Astrocyte (in vitro differentiated cells and primary cell): Measurements from ENCODE around the gene TMEM95. TPM values are rescaled to one million over a fixed set of nuclear protein-coding genes. Genes with fewer than 3 reads are reported as not detected.

Experiments
- DNase-seq: peaks from one replicate; pipeline ENCODE4 v3.0.0-alpha.2; 2010; ENCODE audit warnings: low read depth
- FAIRE-seq: peaks from 2 replicates; lab custom pipeline; 2011; peaks lifted over from hg19 to GRCh38; lab: Jason Lieb, UNC
- H2AFZ ChIP-seq: 2 replicates; pipeline ENCODE4 v1.6.0; 2012; ENCODE audit warnings: low read depth, low read length, inconsistent platforms
- H3K27ac ChIP-seq: 2 replicates; pipeline ENCODE4 v1.5.1; 2011; ENCODE audit warnings: low read depth, low read length, inconsistent platforms
- H3K27me3 ChIP-seq: 2 replicates; pipeline ENCODE4 v1.6.0; 2011; ENCODE audit warnings: low read length, inconsistent platforms; ENCODE audit not compliant: insufficient read depth
- H3K36me3 ChIP-seq: 2 replicates; pipeline ENCODE4 v1.5.1; 2011; ENCODE audit warnings: low read length, inconsistent platforms; ENCODE audit not compliant: insufficient read depth
- H3K4me1 ChIP-seq: 2 replicates; pipeline ENCODE4 v1.5.1; 2011; ENCODE audit warnings: low read length, inconsistent platforms; ENCODE audit not compliant: insufficient read depth
- H3K4me2 ChIP-seq: 2 replicates; pipeline ENCODE4 v1.6.0; 2012; ENCODE audit warnings: low read length, inconsistent platforms
- H3K4me3 ChIP-seq: 2 replicates; pipeline ENCODE4 v1.5.1; 2011; ENCODE audit warnings: low read depth, mild to moderate bottlenecking, low read length, inconsistent platforms; ENCODE audit not compliant: insufficient read depth
- H3K79me2 ChIP-seq: 2 replicates; pipeline ENCODE4 v1.6.0; 2012; ENCODE audit warnings: mild to moderate bottlenecking, low read length, inconsistent platforms; ENCODE audit not compliant: insufficient read depth
- H3K9ac ChIP-seq: 2 replicates; pipeline ENCODE4 v1.6.0; 2012; ENCODE audit warnings: mild to moderate bottlenecking, low read length, inconsistent platforms
- H3K9me3 ChIP-seq: 2 replicates; pipeline ENCODE4 v1.5.1; 2012; ENCODE audit warnings: low read depth, mild to moderate bottlenecking, low read length, inconsistent platforms; ENCODE audit not compliant: insufficient read depth
- H4K20me1 ChIP-seq: 2 replicates; pipeline ENCODE4 v1.6.0; 2012; ENCODE audit warnings: low read length, inconsistent platforms; ENCODE audit not compliant: insufficient read depth
- H3K27ac Mint-ChIP-seq: one replicate; pipeline ENCODE4 v1.8.0; 2021; ENCODE audit warnings: mild to moderate bottlenecking, mixed read lengths; ENCODE audit not compliant: unreplicated experiment
- H3K27me3 Mint-ChIP-seq: one replicate; pipeline ENCODE4 v1.8.0; 2021; ENCODE audit warnings: low read depth, mixed read lengths; ENCODE audit not compliant: unreplicated experiment
- H3K36me3 Mint-ChIP-seq: one replicate; pipeline ENCODE4 v1.8.0; 2021; ENCODE audit warnings: low read depth, mixed read lengths; ENCODE audit not compliant: unreplicated experiment
- H3K4me1 Mint-ChIP-seq: one replicate; pipeline ENCODE4 v1.8.0; 2021; ENCODE audit warnings: low read depth, mixed read lengths; ENCODE audit not compliant: unreplicated experiment
- H3K4me3 Mint-ChIP-seq: one replicate; pipeline ENCODE4 v1.8.0; 2021; ENCODE audit warnings: mild to moderate bottlenecking, moderate library complexity, mixed read lengths; ENCODE audit not compliant: unreplicated experiment
- H3K9me3 Mint-ChIP-seq: one replicate; pipeline ENCODE4 v1.8.0; 2021; ENCODE audit warnings: mild to moderate bottlenecking, mixed read lengths; ENCODE audit not compliant: unreplicated experiment
- EZH2 ChIP-seq: IDR thresholded peaks from 2 replicates; pipeline ENCODE4 v1.6.1; 2012; ENCODE audit warnings: mild to moderate bottlenecking, low read length, inconsistent platforms; ENCODE audit not compliant: insufficient read depth
- total RNA-seq: library from RNA; stranded (reverse); gene quantifications from 2 replicates; pipeline ENCODE4 v1.2.1, GENCODE V29; 2021
- TF ChIP-seq, protein P1 (sequence below): IDR thresholded peaks from 2 replicates; pipeline ENCODE4 v1.5.1; 2011; ENCODE audit warnings: low read depth, mild to moderate bottlenecking, inconsistent platforms, low read length, moderate library complexity; ENCODE audit not compliant: insufficient read depth

TMEM95 gene
- total RNA-seq, 1 donor from 2014 or later = 0.30 TPM

DNA sequence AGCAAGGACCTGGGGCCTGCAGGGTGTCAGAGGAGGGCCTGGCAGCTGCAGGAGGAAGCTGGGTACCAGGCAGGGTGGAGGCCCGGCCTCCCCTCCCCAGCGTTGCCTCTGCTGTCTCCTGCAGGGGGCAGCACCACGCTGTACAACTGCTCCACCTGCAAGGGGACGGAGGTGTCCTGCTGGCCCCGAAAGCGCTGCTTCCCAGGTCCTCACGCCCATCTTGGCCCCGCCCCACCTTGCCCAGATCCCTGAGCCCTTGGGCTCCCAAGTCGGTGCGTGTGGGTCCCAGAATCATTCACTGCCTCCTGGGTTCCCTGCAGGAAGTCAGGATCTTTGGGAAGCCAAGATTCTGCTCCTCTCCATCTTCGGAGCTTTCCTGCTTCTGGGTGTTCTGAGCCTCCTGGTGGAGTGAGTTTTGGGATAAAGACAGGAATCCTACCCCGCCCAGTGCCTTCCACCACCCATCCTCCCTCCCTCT lies 1.2 kb downstream of the TMEM95 start:
- Histone ChIP-seq H3K4me2 (no peak overlapping the region), H3K4me1 (peaks cover 25% of the 10 kb centered on the region), H3K9ac (no peak overlapping the region), H3K4me3 (no peak overlapping the region), H3K27me3 (peaks cover 3% of the 10 kb centered on the region), H3K79me2 (peaks cover 29% of the 10 kb centered on the region), H4K20me1 (peaks cover 25% of the 10 kb centered on the region), H3K9me3 (no peaks in the 10 kb centered on the region), H3K27ac (no peak overlapping the region), H3K36me3 (no peaks in the 10 kb centered on the region), H2AFZ (no peak overlapping the region)
- H3K9me3 Mint-ChIP-seq = no peaks in the 10 kb centered on the region
- H3K27ac Mint-ChIP-seq = no peak overlapping the region
- H3K4me1 Mint-ChIP-seq = peaks cover 15% of the 10 kb centered on the region
- no peak overlapping the region for H3K4me3 Mint-ChIP-seq
- no peaks in the 10 kb centered on the region for H3K27me3 Mint-ChIP-seq
- no peaks in the 10 kb centered on the region for H3K36me3 Mint-ChIP-seq
- peak; percentile 24 for DNase-seq
- TF ChIP-seq, protein P1, sequence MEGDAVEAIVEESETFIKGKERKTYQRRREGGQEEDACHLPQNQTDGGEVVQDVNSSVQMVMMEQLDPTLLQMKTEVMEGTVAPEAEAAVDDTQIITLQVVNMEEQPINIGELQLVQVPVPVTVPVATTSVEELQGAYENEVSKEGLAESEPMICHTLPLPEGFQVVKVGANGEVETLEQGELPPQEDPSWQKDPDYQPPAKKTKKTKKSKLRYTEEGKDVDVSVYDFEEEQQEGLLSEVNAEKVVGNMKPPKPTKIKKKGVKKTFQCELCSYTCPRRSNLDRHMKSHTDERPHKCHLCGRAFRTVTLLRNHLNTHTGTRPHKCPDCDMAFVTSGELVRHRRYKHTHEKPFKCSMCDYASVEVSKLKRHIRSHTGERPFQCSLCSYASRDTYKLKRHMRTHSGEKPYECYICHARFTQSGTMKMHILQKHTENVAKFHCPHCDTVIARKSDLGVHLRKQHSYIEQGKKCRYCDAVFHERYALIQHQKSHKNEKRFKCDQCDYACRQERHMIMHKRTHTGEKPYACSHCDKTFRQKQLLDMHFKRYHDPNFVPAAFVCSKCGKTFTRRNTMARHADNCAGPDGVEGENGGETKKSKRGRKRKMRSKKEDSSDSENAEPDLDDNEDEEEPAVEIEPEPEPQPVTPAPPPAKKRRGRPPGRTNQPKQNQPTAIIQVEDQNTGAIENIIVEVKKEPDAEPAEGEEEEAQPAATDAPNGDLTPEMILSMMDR = peak; percentile 56
- no peak for TF ChIP-seq EZH2
- FAIRE-seq = no peak

DNA sequence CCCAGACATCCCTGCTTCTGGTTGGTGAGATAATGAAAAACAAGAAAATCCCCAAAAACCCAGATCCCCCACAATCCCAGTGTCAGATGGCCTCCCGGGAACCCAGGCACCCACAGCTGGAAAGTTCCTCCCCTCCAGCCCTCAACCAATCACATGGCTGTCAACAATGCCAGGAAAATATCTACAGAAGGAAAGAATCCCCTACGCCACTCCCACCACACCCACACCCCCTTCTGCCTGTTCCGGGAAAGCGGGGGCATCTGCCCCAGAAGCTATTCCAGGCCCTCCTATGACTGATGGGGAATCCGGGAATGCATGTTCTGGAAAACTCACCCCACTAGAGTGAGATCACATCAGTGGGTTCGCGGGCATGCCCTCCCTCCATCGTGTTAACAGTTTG lies 1.8 kb downstream of the TMEM95 start:
- peak overlapping the region; percentile 34 for H3K4me3 Mint-ChIP-seq
- H3K9me3 ChIP-seq = no peaks in the 10 kb centered on the region
- DNase-seq (no peak), FAIRE-seq (no peak)
- H3K9me3 Mint-ChIP-seq = no peaks in the 10 kb centered on the region
- H3K4me1 Mint-ChIP-seq = peaks cover 15% of the 10 kb centered on the region
- H3K27me3 ChIP-seq = peaks cover 3% of the 10 kb centered on the region
- H3K27me3 Mint-ChIP-seq = no peaks in the 10 kb centered on the region
- H3K36me3 Mint-ChIP-seq = no peaks in the 10 kb centered on the region
- no peak overlapping the region for H3K9ac ChIP-seq
- peaks cover 25% of the 10 kb centered on the region for H4K20me1 ChIP-seq
- H3K4me3 ChIP-seq = no peak overlapping the region
- no peaks in the 10 kb centered on the region for H3K36me3 ChIP-seq
- H3K4me2 ChIP-seq = no peak overlapping the region
- H3K27ac ChIP-seq = no peak overlapping the region
- peaks cover 27% of the 10 kb centered on the region for H3K79me2 ChIP-seq
- TF ChIP-seq, protein P1 = no peak
- no peak for TF ChIP-seq EZH2
- H3K27ac Mint-ChIP-seq = peak overlapping the region; percentile 18
- peaks cover 25% of the 10 kb centered on the region for H3K4me1 ChIP-seq
- no peak overlapping the region for H2AFZ ChIP-seq

DNA sequence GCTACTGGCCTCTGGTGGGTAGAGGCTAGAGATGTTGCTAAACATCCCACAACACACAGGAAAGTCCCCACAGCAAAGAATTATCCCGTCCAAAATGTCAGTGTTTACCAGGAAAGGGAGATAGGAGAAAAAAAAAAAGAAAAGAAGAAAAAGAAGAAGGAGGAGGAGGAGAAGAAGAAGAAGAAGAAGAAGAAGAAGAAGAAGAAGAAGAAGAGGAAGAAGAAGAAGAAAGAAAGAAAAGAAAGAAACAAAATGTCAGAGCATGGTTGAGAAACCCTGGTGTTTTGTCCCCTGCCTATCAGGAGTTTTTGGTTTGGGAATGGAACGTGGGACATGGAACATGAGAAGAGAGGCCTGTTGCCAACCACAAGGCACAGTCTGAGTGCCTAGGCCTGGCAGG lies 2.4 kb downstream of the TMEM95 start:
- H2AFZ ChIP-seq = no peak overlapping the region
- Mint-ChIP-seq H3K27me3 (no peaks in the 10 kb centered on the region), H3K36me3 (no peaks in the 10 kb centered on the region), H3K9me3 (no peaks in the 10 kb centered on the region), H3K4me3 (no peak overlapping the region), H3K27ac (no peak overlapping the region), H3K4me1 (peaks cover 15% of the 10 kb centered on the region)
- peaks cover 23% of the 10 kb centered on the region for H3K4me1 ChIP-seq
- H3K9ac ChIP-seq = no peak overlapping the region
- peaks cover 23% of the 10 kb centered on the region for H3K79me2 ChIP-seq
- TF ChIP-seq EZH2 = no peak
- TF ChIP-seq, protein P1 = no peak
- no peaks in the 10 kb centered on the region for H3K36me3 ChIP-seq
- H3K27ac ChIP-seq = no peak overlapping the region
- H3K27me3 ChIP-seq = peaks cover 3% of the 10 kb centered on the region
- FAIRE-seq (no peak), DNase-seq (no peak)
- H3K9me3 ChIP-seq = no peaks in the 10 kb centered on the region
- peaks cover 25% of the 10 kb centered on the region for H4K20me1 ChIP-seq
- H3K4me2 ChIP-seq = no peak overlapping the region
- no peak overlapping the region for H3K4me3 ChIP-seq
